Renal cortex interstitium (tissue), 15 donors: ENCODE measurements around the gene CDC37. TPM values are rescaled to one million over a fixed set of nuclear protein-coding genes. Genes with fewer than 3 reads are reported as not detected.

Experiments
- DNase-seq, 11 donors: peaks; one replicate each; pipeline ENCODE4 v3.0.0-alpha.2; 2013; ENCODE audit warnings: low read depth in 9 of 11, low spot score in 4 of 11; ENCODE audit errors: extremely low read depth in 1 of 11
- long read RNA-seq, 16 experiments: transcript quantifications; one replicate each; lab custom pipeline, GENCODE V29; 2026
- polyA plus RNA-seq, 3 donors: library from polyadenylated mRNA; unstranded; fragments of 120-200 nt; gene quantifications; one replicate each; pipeline ENCODE4 v1.2.1, GENCODE V29; 2013; ENCODE audit not compliant: insufficient read length in 3 of 3

The CDC37 gene
- 100 to 1,000 TPM; 132 to 185 (median 178) TPM for polyA plus RNA-seq
- long read RNA-seq, donor 1, transcript CDC37-209 (7 exons, 1,377 nt) = minor isoform, 5 of 30 reads
- long read RNA-seq, donor 1, transcript CDC37-201 (8 exons, 1,608 nt) = major isoform, 20 of 30 reads
- long read RNA-seq, donor 1, partial matches to known transcripts = 5 of 30 reads
- long read RNA-seq, donor 1, other reads (novel, unspliced or antisense) = 0 of 30 reads
- long read RNA-seq, donor 2, transcript CDC37-209 (7 exons, 1,377 nt) = minor isoform, 5 of 32 reads
- long read RNA-seq, donor 2, transcript CDC37-201 (8 exons, 1,608 nt) = major isoform, 19 of 32 reads
- long read RNA-seq, donor 2, partial matches to known transcripts = 8 of 32 reads
- long read RNA-seq, donor 2, other reads (novel, unspliced or antisense) = 0 of 32 reads
- long read RNA-seq, donor 3, transcript CDC37-209 (7 exons, 1,377 nt) = minor isoform, 12 of 122 reads
- long read RNA-seq, donor 3, transcript CDC37-201 (8 exons, 1,608 nt) = major isoform, 64 of 122 reads
- long read RNA-seq, donor 3, partial matches to known transcripts = 46 of 122 reads
- long read RNA-seq, donor 3, other reads (novel, unspliced or antisense) = 0 of 122 reads
- long read RNA-seq, donor 4, transcript CDC37-209 (7 exons, 1,377 nt) = minor isoform, 18 of 76 reads
- long read RNA-seq, donor 4, transcript CDC37-201 (8 exons, 1,608 nt) = major isoform, 44 of 76 reads
- long read RNA-seq, donor 4, partial matches to known transcripts = 13 of 76 reads
- long read RNA-seq, donor 4, other reads (novel, unspliced or antisense) = 0 of 76 reads
- long read RNA-seq, donor 5 = 0 reads
- long read RNA-seq, donor 6, transcript CDC37-209 (7 exons, 1,377 nt) = minor isoform, 8 of 67 reads
- long read RNA-seq, donor 6, transcript CDC37-201 (8 exons, 1,608 nt) = major isoform, 38 of 67 reads
- long read RNA-seq, donor 6, partial matches to known transcripts = 20 of 67 reads
- long read RNA-seq, donor 6, other reads (novel, unspliced or antisense) = 0 of 67 reads
- long read RNA-seq, donor 7, transcript CDC37-209 (7 exons, 1,377 nt) = minor isoform, 12 of 62 reads
- long read RNA-seq, donor 7, transcript CDC37-201 (8 exons, 1,608 nt) = major isoform, 34 of 62 reads
- long read RNA-seq, donor 7, partial matches to known transcripts = 16 of 62 reads
- long read RNA-seq, donor 7, other reads (novel, unspliced or antisense) = 0 of 62 reads
- long read RNA-seq, donor 8 = 0 reads
- long read RNA-seq, donor 9, transcript CDC37-201 (8 exons, 1,608 nt) = major isoform, 36 of 55 reads
- long read RNA-seq, donor 9, transcript CDC37-209 (7 exons, 1,377 nt) = minor isoform, 7 of 55 reads
- long read RNA-seq, donor 9, partial matches to known transcripts = 12 of 55 reads
- long read RNA-seq, donor 9, other reads (novel, unspliced or antisense) = 0 of 55 reads
- long read RNA-seq, donor 10, transcript CDC37-209 (7 exons, 1,377 nt) = minor isoform, 5 of 64 reads
- long read RNA-seq, donor 10, transcript CDC37-201 (8 exons, 1,608 nt) = major isoform, 35 of 64 reads
- long read RNA-seq, donor 10, partial matches to known transcripts = 24 of 64 reads
- long read RNA-seq, donor 10, other reads (novel, unspliced or antisense) = 0 of 64 reads
- long read RNA-seq, donor 11, transcript CDC37-201 (8 exons, 1,608 nt) = major isoform, 26 of 47 reads
- long read RNA-seq, donor 11, transcript CDC37-209 (7 exons, 1,377 nt) = minor isoform, 7 of 47 reads
- long read RNA-seq, donor 11, partial matches to known transcripts = 14 of 47 reads
- long read RNA-seq, donor 11, other reads (novel, unspliced or antisense) = 0 of 47 reads
- long read RNA-seq, donor 12, transcript CDC37-209 (7 exons, 1,377 nt) = minor isoform, 7 of 33 reads
- long read RNA-seq, donor 12, transcript CDC37-201 (8 exons, 1,608 nt) = major isoform, 21 of 33 reads
- long read RNA-seq, donor 12, partial matches to known transcripts = 5 of 33 reads
- long read RNA-seq, donor 12, other reads (novel, unspliced or antisense) = 0 of 33 reads
- long read RNA-seq, donor 13 = 0 reads
- long read RNA-seq, donor 14, transcript CDC37-201 (8 exons, 1,608 nt) = major isoform, 30 of 53 reads
- long read RNA-seq, donor 14, transcript CDC37-209 (7 exons, 1,377 nt) = minor isoform, 6 of 53 reads
- long read RNA-seq, donor 14, partial matches to known transcripts = 17 of 53 reads
- long read RNA-seq, donor 14, other reads (novel, unspliced or antisense) = 0 of 53 reads
- long read RNA-seq, donor 15, transcript CDC37-201 (8 exons, 1,608 nt) = major isoform, 20 of 31 reads
- long read RNA-seq, donor 15, partial matches to known transcripts = 6 of 31 reads
- long read RNA-seq, donor 15, other reads (novel, unspliced or antisense) = 0 of 31 reads
- long read RNA-seq, donor 16, transcript CDC37-209 (7 exons, 1,377 nt) = minor isoform, 43 of 193 reads
- long read RNA-seq, donor 16, transcript CDC37-201 (8 exons, 1,608 nt) = major isoform, 102 of 193 reads
- long read RNA-seq, donor 16, partial matches to known transcripts = 47 of 193 reads
- long read RNA-seq, donor 16, other reads (novel, unspliced or antisense) = 0 of 193 reads

- DNase-seq = peak; percentile 91 to 97 (median 95)
Measured at GRCh38 chr19:10403137-10404021, at the start of gene CDC37. Gene CDC37, minus strand, starts transcription at chr19:10403542. Its CDS starts 63 bp downstream, at chr19:10403479.

DNA sequence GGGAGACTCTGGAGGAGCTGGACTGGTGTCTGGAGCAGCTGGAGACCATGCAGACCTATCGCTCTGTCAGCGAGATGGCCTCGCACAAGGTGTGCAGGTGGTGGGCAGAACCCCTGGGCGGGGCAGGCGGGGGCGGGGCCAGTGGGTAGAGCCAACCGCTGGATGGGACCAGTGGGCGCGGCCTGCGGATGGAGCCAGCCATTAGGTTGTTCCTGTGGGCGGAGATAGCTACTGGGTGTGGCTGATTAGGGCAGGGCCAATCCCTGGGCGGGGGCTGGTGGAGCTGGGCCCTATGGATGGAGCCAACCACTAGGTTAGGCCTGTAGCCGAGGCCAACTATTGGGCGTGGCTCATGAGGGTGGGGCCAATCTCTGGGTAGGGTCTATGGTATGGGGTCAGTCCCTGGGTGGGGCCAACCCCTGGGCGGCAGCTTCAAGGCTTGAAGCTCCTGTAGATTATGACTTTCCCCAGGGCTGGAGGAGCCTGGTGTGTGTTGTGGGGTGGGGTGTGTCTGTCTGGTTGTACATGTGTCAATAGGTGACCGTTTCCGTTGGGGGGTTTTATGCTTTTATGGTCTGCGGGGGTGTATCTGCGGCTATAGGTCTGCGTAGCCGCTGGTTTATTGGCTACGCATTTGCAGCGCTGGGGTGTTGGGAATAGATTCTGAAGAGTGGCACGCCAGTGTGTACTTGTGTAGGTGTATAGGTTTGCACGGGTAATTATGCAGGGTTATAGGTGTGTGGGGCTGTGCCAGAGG is 47.7 kb upstream of the CDC37 start:
- DNase-seq = no peak

DNA sequence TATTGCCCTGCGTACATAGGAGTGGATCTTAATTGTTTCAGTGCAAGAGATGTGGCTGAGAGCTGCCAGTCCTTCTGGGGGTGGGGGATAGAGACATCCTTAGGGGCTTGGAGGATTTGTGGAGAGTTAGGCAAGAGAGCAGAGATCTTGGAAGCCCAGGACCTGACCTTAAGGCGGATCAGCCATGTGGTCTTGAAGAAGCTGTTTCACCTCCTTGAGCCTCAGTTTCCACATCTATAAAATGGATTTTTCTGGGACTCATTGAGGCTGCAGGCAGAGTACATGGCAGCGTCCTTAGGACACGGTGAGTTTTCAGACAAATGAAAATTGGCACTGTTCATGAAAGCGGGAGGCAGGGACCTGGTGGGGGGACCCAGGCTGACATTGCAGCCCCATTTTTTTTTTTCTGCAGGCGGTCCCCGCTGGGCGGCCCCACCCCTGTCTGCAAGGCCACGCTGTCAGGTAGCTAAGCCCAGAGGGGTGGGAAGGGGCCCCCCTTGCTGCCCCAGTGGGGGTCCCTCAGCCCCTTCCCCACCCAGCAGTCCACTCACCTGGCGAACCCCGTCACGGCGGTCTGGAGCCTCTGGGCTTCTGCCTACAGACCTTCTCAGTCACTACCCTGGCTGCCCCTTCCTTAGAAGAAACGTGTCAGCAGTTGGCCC is 47.0 kb upstream of the CDC37 start:
- no peak for DNase-seq

DNA sequence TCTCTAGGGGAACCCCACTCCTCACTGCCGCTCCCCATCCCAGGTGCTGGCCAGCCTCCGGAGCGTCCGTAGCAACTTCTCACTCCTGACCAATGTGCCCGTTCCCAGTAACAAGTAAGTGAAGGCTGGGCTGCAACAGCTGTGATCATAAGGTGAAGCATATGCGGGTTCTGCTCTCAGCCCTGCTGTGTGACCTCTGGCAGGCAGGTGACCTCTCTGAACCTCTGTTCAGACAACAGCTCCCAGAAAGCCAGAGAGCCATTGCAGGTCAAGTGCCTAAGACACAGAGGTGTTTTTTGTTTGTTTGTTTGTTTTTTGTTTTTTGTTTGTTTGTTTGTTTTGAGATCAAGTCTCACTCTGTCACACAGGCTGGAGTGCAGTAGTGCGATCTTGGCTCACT is 45.7 kb upstream of the CDC37 start:
- no peak for DNase-seq

- no peak for DNase-seq
Measured at GRCh38 chr19:10442698-10443097, 39.4 kb upstream of the CDC37 start.

DNA sequence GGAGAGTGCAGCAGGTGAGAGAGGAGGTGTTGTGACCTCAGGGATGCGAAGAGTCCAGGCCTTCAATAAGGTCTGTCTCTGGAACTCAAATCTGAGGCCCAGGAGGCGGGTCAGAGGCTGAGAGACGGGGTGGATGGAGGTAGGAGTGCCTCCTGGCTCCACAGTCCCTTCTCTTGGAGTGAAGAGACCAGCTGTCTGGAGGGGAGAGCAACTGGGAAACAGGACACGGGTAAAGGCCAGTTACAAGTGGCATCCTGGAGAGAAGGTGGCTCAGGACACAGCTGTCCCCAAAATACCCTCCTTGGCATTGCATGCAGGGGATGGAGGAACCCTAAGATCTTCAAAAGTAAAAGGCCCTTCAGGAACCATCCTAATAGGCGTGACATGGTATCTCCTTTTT is 36.2 kb upstream of the CDC37 start:
- DNase-seq = no peak

- DNase-seq = no peak
Measured at GRCh38 chr19:10433131-10433536, 29.8 kb upstream of the CDC37 start.

- DNase-seq = no peak
Measured at GRCh38 chr19:10432736-10433130, 29.4 kb upstream of the CDC37 start.

GRCh38 chr19:10431943-10432735 is 28.8 kb upstream of the CDC37 start:
- no peak for DNase-seq

DNA sequence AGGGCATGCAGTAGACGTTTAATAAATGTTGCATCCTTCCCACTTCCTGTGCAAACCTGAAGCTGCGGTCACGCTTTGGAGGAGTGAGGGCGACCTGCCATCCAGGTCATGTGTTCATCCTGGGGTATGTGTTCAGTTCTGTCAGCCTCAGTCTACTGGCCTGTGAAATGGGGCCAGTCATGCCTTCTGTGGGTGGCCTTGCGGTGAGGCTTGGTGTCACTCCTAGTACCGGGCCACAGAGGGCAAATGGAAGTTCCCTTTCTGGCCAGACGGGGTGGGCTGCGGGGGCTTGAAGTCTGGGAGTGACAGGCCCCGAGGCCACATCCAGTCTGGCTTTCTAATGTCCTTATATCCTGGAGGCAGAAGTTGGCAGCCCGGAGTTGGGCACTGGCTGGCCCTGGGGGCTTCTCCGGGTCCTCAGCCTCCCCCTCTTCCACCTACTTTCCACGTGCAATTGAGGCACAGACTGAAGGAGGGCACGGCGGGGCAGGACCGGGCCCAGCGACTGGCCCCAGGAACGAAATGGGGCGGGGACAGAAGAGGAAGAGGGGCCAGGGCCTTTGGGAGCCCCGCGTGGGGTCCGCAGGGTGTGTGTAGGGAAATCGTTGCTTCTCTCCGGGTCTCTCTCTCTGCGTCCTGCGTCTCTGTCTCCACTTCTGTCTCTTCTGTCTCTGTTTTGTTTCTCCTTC is 28.1 kb upstream of the CDC37 start:
- DNase-seq = no peak

DNA sequence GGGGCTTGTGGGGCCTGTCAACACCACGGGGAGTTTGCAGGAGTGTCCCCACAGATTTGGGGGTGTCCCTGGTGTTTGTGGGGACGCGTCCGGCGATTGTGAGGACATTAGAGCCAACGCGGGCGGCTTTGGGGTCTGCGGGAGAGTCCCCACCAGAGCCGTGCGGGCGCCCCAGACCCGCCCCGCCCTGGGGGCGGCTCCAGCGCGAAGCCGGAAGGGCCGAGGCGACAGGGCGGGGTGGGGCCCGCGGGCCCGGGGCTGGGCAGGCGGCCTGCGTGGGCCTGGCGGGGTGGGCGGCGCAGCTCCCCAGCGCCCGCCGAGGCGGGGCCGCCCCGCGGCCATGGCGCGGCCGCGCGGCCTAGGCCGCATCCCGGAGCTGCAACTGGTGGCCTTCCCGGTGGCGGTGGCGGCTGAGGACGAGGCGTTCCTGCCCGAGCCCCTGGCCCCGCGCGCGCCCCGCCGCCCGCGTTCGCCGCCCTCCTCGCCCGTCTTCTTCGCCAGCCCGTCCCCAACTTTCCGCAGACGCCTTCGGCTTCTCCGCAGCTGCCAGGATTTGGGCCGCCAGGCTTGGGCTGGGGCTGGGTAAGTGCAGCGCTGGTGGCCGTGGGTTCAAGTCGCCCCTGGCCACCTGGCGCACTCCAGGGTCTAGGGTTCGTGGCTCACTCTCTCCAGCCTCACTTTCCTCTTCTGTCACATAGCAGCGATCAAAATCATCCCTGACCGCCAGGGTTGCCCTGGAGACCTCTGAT is 27.3 kb upstream of the CDC37 start:
- DNase-seq = no peak

DNA sequence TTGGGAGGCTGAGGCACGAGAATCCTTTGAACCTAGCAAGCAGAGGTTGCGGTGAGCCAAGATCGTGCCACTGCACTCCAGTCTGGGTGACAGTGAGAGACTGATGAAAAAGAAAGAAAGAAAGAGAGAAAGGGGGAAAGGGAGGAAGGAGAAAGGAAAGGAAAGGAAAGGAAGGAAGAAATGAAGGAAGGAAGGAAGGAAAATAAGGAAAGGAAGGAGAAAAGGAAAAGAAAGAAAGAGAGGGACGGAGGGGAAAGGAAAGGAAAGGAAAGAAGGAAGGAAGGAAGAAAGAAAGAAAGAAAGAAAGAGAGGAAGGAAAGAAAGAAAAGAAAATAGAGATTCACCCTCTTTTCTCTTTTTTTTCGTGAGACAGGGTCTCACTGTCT is 25.6 kb upstream of the CDC37 start:
- DNase-seq = no peak

- no peak for DNase-seq
Measured at GRCh38 chr19:10427169-10427568, 23.8 kb upstream of the CDC37 start.
